ENCODE data around the gene SORL1. TPM values are rescaled to one million over a fixed set of nuclear protein-coding genes. Genes with fewer than 3 reads are reported as not detected.
A peak's percentile ranks its signal among the peaks of the same experiment; 100 is the strongest.

The SORL1 gene
- total and polyA plus RNA-seq, 2 of the 13 experiments (the other 11 are each of a cell fraction or from before 2014, with no cell fraction given): 21.3 to 148 TPM

DNA sequence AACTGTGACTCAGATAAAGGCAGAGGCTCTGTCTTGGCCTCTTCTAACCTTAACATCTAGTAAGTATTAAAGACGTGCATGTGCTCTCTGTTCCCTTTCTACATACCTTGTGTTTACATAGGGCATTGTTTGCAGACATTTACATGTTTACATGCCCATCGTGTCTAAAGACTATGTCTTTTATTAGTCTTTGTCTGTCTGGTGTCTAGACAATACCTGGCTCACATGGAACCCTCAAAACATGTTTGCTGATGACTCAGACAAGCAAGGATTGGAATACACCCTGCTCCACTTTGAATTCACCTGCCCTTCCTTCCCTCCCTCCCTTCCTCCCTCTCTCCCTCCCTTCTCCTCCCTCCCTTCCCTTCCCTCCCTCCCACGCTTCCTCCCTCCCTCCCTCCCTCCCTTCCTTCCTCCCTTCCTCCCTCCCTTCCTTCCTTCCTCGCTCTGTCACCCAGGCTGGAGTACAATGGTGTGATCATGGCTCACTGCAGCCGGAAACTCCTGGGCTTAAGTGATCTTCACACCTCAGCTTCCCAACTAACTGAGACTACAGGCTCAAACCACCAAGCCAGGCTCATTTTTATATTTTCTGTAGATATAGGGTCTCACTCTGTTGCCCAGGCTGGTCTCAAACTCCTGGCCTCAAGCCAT lies 24.4 kb downstream of the SORL1 start (continued):
- TF ChIP-seq, protein P1, sequence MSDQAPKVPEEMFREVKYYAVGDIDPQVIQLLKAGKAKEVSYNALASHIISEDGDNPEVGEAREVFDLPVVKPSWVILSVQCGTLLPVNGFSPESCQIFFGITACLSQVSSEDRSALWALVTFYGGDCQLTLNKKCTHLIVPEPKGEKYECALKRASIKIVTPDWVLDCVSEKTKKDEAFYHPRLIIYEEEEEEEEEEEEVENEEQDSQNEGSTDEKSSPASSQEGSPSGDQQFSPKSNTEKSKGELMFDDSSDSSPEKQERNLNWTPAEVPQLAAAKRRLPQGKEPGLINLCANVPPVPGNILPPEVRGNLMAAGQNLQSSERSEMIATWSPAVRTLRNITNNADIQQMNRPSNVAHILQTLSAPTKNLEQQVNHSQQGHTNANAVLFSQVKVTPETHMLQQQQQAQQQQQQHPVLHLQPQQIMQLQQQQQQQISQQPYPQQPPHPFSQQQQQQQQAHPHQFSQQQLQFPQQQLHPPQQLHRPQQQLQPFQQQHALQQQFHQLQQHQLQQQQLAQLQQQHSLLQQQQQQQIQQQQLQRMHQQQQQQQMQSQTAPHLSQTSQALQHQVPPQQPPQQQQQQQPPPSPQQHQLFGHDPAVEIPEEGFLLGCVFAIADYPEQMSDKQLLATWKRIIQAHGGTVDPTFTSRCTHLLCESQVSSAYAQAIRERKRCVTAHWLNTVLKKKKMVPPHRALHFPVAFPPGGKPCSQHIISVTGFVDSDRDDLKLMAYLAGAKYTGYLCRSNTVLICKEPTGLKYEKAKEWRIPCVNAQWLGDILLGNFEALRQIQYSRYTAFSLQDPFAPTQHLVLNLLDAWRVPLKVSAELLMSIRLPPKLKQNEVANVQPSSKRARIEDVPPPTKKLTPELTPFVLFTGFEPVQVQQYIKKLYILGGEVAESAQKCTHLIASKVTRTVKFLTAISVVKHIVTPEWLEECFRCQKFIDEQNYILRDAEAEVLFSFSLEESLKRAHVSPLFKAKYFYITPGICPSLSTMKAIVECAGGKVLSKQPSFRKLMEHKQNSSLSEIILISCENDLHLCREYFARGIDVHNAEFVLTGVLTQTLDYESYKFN (CRISPR knock-in tag; conservative IDR thresholded peaks at IDR 0.05): peak; percentile 46; the same call in 1 of the 2 replicates
- TF ChIP-seq ZNF770 (CRISPR knock-in tag; IDR thresholded peaks at IDR 0.05): no peak
- no peak for TF ChIP-seq DPF2 (CRISPR knock-in tag; IDR thresholded peaks at IDR 0.05; ENCODE audit: borderline replicate concordance, low read depth)
- peak; percentile 43; the same call in 1 of the 2 replicates for TF ChIP-seq ELF3 (CRISPR knock-in tag; IDR thresholded peaks at IDR 0.05)
- no peak for TF ChIP-seq YY1 (IDR thresholded peaks at IDR 0.05; ENCODE audit: insufficient read depth, insufficient replicate concordance, low read depth, low read length)
- TF ChIP-seq ZNF557 (CRISPR knock-in tag; IDR thresholded peaks at IDR 0.05): no peak
- peak; percentile 41; the same call in 1 of the 2 replicates for TF ChIP-seq NCOA2 (CRISPR knock-in tag; IDR thresholded peaks at IDR 0.05)
- TF ChIP-seq RBAK (CRISPR knock-in tag; IDR thresholded peaks at IDR 0.05): no peak
- TF ChIP-seq ZNF644 (CRISPR knock-in tag; IDR thresholded peaks at IDR 0.05; ENCODE audit: low read depth): 0 out of 2 replicates have a peak, but pooled peaks have one; percentile 19
- no peak for TF ChIP-seq ZMAT3 (CRISPR knock-in tag; conservative IDR thresholded peaks at IDR 0.05)
- no peak for TF ChIP-seq CCAR2 (optimal IDR thresholded peaks at IDR 0.05; ENCODE audit: low read depth, low read length)
- no peak for TF ChIP-seq CBX5 (CRISPR knock-in tag; IDR thresholded peaks at IDR 0.05; ENCODE audit: borderline replicate concordance)
- peak; percentile 21; the same call in 1 of the 3 replicates for TF ChIP-seq MXI1 (IDR thresholded peaks at IDR 0.05; ENCODE audit: borderline replicate concordance, low read depth, low read length)
- TF ChIP-seq TFE3 (CRISPR knock-in tag; IDR thresholded peaks at IDR 0.05): 0 out of 2 replicates have a peak, but pooled peaks have one; percentile 31
- TF ChIP-seq FOXK2 (IDR thresholded peaks at IDR 0.05): peak; percentile 62
- TF ChIP-seq ZNF768 (CRISPR knock-in tag; IDR thresholded peaks at IDR 0.05): no peak
- TF ChIP-seq ZNF446 (CRISPR knock-in tag; IDR thresholded peaks at IDR 0.05): no peak
- TF ChIP-seq PAF1 (CRISPR knock-in tag; IDR thresholded peaks at IDR 0.05): no peak
- no peak for TF ChIP-seq KLF12 (CRISPR knock-in tag; IDR thresholded peaks at IDR 0.05; ENCODE audit: borderline replicate concordance)
- no peak for TF ChIP-seq ZBTB20 (CRISPR knock-in tag; IDR thresholded peaks at IDR 0.05; ENCODE audit: borderline replicate concordance, low read depth)
- no peak for TF ChIP-seq GPN1 (CRISPR knock-in tag; IDR thresholded peaks at IDR 0.05; ENCODE audit: borderline replicate concordance)

All from HepG2 (cell line).